HG03135 (cell line): ENCODE measurements around the gene FUOM.
A peak's percentile ranks its signal among the peaks of the same experiment; 100 is the strongest.

ENCODE experiments used
- ATAC-seq: cut with Tn5 transposase; IDR thresholded peaks from one replicate; pipeline ENCODE4 v1.9.1; 2021; ENCODE audit warnings: mild to moderate bottlenecking, moderate library complexity; ENCODE audit not compliant: unreplicated experiment

Gene FUOM, protein sequence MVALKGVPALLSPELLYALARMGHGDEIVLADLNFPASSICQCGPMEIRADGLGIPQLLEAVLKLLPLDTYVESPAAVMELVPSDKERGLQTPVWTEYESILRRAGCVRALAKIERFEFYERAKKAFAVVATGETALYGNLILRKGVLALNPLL

DNA sequence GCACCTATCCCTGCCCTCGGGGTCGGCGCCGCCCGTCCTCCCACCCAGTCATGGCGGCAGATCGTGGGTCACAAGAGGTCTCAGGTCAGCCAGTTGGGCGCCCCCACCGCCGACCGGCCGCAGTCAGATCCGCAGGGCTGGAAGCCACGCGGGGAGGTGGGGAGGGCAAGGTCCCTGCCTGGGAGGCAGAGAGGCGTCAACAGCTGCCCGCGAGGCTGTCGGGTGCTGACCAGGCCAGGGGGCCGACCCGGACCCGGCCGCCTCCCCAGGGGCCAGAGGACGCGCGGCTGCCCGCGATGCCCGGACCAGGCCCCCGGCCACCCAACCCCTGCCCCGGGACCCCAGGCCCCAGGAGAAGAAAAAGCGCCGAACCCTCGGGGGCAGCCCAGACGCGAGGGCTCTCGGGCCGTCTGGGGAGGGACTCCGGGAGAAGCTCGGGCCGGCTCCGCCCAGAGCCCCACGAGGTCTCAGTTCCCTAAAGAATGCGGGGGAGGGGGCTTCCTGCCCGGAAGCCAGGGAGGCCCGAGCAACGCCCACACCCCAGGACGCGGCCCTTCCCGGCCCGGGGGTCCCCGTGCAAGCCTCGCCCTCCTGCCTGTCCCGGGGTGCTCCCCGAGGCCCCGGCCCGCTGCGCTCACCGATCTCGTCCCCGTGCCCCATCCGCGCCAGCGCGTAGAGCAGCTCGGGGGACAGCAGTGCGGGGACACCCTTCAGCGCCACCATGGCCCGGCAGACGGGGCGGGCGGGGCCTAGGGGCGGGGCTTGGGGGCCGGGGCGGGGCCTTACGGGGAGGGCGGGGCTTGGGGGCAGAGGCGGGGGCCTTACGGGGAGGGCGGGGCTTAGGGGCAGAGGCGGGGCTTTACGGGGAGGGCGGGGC, at the start of gene FUOM:
FUOM (minus strand) TSS at position 735 of the 877 bp plus-strand sequence; CDS start at position 723, 12 bp downstream.
- ATAC-seq = peak; percentile 60

DNA sequence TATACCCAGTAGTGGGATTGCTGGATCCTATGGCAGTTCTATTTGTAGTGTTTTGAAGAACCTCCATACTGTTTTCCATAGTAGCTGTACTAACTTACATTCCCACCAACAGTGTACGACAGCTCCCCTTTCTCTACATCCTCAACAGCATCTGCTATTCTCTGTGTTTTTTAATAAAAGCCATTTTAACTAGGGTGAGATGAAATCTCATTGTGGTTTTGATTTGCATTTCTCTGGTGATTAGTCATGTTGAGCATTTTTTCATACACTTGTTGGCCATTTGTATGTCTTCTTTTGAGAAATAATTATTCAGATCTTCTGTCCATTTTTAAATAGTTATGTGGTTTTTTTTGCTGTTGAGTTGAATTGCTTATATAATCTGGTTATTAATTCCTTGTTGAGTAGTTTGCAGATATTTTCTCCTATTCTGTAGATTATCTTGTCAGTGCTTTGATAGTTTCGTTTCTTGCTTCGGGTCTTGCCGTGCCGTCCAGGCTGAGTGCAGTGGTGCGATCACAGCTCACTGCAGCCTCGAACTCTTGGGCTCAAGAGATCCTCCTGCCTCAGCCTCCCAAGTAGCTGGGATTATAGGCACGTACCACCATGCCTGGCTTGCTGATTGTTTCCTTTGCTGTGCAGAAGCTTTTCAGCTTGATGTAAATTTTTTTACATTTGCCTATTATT, 48.2 kb upstream of the FUOM start:
- ATAC-seq = no peak

DNA sequence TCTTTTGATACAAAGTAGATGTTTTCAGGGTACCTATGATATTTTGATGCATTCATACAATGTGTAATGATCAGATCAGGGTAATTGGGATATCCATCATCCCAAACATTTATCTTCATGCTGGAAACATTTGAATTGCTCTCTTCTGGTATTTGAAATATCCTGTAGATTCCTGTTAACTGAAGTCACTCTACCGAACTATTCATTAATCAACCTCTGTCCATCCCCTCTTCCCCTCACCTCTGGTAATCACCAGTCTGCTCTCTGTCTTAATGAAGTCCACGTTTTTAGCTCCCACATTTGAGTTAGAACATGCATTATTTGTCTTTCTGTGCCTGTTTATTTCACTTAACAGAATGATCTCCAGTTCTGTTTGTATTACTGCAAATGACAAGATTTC, 47.5 kb upstream of the FUOM start:
- no peak for ATAC-seq

DNA sequence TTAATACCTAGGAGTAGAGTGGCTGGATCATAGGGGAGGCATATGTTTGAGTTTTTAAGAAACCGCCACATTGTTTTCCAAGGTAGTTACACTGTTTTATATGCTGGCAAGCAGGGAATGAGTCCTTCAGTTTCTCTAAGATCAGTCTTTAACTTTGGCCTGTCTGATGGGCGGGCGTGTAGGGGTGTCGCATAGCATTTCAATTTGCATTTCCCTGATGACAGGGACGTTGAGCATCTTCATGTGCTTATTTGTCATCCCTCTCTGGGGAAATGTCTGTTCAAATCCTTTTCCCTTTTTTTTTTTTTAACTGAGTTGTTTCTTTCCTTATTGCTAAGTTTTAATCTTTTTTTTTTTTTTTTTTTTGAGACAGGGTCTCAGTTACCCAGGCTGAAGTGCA, 46.0 kb upstream of the FUOM start:
- no peak for ATAC-seq

DNA sequence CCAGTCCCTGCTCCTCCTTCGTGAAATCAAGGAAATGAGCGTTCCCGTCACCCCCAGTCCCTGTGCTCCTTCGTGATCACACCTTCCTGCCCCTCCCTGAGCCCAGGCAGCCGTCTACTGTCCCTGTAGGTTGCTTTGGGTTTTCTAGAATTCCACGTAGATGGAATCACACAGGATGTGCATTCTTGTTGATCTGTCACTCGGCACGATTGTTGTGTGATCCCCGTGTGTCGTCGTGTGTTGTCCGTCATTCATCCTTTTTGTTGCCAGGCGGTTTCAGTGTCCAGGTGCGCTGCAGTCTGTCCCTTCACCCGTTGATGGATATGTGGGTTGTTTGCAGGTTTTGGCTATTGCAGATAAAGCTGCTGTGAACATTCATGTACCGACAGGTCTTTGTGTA, 45.5 kb upstream of the FUOM start:
- ATAC-seq = no peak

DNA sequence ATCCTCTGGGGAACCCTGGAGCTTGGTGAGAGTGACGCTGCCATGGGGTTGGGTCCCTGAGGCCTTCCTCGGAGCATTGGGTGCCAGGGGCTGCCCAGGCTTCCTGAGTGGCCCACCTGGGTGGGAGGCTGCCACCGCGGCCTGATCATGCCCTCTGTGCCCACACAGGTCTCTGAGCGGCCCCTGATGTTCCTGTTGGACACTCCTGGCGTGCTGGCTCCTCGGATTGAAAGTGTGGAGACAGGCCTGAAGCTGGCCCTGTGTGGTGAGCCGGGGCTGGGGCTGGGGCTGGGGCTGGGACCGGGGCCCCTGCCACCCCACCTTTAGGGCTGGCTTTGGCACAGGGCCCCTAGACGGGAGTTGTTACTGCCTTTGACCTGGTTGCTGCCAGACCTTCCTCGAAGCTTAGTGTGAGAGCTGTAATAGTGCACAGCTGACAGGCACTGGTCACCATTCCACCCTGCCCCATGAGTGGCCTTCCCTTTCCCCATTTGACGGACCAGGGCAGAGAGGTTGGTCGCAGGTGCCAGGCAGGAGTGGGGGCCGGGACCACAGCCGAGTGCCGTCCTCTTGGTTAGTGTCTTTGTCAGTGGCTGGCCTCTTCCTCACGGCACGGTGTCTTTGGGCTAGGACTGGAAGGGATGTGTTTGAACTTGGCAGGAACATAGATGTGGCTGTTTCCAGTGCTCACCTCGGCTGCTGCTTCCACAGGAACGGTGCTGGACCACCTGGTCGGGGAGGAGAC, 44.3 kb upstream of the FUOM start:
- no peak for ATAC-seq

DNA sequence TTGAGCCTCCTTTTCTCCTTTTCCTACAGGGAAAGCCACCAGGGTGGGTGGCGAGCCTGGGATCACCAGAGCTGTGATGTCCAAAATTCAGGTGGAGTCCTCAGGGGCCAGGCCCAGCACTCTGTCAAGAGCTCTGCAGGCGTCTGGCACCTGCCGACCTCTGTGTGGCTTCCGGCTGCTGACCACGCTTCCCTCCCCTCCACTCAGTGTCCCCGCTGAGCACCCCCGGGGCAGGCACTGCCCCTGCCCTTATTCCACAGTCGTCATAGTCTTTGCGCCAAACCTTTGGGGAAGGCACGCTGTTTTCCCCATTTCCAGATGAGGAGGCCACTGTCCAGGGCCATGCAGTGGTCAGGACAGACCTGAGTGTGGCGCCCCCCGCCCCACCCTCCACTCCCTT, 43.7 kb upstream of the FUOM start:
- ATAC-seq = peak; percentile 2

DNA sequence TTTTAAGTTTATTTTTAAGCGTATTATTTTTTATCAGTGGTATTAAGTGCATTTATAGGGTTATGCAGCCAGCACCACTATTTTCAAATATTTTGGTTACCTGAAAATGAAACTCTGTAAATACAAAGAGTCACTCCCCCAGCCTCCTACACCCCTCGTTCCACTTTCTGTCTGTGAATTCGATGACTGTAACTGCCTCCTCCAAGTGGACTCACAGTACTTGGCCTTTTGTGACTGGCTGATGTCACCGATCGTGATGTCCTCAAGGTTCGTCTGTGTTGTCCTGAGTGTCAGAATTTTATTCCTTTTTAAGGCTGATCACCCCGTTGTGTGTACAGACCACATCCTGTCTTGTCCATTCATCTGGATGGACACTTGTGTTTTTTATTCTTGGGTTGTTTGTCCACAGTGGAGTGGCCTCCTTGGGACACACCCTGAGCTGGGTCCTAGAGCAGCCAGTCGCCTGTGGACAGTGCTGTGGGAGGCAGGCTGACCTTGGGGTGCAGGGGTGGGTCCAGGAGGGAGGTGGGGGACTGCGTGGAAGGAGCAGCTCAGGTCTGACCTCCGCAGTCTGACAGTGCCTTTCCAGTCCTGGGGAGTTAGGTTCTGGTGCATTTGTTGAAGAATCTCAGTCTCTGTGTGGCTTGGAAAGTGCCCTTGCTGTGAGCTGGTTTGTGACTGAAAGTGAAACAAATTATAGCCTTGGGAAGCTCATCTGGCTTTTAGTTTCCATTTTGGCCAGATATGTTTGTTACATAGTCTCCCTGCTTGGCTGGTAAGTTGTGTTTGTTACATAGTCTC, 43.0 kb upstream of the FUOM start:
- peak; percentile 72 for ATAC-seq

DNA sequence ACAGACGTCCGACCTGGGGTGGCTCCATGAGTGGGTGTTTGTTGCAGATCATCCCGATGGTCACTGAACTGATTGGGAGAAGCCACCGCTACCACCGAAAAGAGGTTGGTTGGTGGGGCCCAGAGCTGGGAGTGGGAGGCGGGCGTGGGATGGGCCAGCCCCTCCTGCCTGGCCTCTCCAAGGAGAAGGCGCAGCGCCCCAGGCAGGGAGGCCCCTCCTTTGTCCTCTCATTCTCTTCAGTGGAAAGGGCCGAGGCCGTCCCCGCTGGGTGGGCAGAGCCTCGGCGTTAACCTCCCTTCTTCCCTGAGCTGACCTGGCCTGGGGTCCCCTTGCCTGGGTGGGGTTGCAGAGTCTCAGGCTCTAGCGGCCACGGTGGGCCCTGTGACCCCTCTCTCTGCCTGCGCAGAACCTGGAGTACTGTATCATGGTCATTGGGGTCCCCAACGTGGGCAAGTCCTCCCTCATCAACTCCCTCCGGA, 41.3 kb upstream of the FUOM start:
- no peak for ATAC-seq

DNA sequence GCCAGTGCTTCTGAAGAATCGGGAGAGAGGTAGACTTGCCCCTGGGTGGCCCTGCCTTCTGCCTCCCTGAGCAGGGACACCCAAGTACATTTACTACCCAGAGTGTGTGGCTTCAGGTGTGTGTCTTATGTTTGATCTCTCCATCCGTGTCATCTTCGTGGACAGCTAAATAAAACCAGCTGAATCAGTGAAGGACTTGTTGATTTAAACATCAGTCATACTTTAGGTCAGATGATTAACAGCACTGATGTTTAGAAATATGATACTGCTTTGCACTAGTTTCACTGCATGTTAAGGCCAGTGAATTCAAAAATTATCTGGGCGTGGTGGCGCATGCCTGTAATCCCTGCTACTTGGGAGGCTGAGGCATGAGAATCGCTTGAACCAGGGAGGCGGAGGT, 40.1 kb upstream of the FUOM start:
- ATAC-seq = no peak

DNA sequence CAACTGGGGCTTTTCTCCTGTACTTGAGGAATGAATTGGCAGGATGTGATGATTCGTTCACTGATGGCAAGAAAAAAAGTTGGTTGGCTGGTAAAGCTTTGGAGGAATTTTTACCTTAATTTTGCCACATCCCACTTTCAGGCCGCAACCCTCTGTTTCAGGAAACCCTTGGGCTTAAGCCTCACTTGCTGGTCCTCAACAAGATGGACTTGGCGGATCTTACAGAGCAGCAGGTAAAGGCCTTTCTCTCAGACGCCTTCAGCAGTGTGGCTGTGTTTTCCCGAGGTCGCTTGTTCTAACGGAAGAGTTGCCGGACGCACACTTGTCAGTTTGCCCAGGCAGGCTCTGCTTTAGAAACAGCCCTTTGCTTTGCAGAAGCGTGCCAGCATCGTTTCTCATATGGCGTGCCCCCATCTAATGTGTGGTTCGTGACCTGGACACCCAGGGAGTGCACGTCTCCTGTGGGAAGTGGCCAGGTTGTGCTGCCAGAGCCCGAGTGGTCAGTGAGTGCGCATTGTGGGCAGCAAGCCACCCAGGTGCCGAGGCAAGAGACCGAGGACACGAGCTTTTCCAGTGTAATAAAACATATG, 38.3 kb upstream of the FUOM start:
- ATAC-seq = no peak

DNA sequence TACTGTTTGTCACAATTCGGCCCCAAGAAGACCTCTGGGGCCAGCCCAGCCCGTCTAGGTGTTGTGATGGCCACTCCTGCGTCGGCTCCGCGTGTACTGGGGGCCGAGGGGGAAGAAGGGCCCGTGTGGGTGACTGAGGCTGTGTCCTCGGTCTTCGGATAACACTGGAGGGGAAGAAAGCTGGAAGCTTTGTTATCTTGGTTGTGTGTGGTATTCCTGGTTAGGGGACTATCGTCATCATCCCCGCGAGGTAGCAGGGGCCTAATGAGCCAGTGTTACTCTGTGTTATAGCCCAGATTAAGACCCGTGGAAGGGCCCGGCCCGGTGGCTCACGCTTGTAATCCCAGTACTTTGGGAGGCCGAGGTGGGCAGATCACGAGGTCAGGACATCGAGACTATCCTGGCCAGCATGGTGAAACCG, 37.0 kb upstream of the FUOM start:
- ATAC-seq = no peak

DNA sequence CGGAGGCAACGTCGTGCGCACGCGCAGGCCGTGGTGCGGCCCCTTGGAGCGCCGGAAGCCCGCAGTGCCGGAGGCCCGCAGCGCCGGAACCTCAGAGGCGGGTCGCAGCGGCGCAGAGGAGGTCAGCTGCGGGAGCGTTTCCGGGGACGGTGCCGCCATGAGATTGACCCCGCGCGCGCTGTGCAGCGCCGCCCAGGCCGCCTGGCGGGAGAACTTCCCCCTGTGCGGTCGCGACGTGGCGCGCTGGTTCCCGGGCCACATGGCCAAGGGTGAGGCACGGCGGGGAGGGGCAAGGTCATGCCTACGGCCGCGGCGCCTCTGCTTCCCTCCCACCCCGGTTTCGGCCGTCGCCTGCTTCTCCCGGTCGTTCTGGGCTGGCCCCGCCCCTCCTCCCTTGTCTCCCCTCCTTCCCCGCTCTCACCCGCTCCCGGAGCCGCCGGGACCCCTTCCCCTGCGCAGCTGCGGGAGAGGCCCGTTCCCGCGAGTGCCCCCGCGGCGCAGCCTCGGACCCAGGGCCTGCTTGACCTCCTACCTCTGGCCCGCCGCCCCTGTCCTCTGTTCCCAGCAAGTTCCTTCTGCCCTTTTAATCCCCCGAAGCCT, 36.3 kb upstream of the FUOM start, which contains the start of gene MTG1:
MTG1 (plus strand) TSS at position 94 of the 600 bp plus-strand sequence; CDS start at position 158, 64 bp downstream.
- ATAC-seq = peak; percentile 60

DNA sequence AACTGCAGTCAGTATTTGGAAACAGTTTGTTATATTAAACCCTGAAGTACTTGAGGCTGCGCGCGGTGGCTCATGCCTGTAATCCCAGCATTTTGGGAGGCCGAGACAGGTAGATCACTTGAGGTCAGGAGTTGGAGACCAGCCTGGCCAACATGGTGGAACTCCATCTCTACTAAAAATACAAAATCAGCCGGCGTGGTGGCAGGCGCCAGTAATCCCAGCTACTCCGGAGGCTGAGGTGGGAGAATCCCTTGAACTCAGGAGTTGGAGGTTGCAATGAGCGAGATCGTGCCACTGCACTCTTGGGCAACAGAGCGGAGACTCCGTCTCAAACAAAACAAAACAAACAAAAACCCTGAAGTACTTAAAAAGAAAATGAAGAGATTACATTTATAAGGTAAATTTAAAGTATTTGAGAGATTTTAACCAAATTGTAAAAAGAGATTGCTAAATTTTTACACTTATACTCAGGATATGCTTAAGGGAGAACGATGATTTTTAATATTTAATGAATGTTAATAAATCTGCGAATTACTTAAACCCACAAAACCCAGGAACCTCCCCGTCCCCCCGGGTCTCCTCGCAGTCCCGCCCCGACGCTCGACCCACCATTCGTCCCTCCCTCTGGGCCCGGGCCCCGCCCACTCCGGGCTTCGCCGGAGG, 35.7 kb upstream of the FUOM start:
- ATAC-seq = no peak

DNA sequence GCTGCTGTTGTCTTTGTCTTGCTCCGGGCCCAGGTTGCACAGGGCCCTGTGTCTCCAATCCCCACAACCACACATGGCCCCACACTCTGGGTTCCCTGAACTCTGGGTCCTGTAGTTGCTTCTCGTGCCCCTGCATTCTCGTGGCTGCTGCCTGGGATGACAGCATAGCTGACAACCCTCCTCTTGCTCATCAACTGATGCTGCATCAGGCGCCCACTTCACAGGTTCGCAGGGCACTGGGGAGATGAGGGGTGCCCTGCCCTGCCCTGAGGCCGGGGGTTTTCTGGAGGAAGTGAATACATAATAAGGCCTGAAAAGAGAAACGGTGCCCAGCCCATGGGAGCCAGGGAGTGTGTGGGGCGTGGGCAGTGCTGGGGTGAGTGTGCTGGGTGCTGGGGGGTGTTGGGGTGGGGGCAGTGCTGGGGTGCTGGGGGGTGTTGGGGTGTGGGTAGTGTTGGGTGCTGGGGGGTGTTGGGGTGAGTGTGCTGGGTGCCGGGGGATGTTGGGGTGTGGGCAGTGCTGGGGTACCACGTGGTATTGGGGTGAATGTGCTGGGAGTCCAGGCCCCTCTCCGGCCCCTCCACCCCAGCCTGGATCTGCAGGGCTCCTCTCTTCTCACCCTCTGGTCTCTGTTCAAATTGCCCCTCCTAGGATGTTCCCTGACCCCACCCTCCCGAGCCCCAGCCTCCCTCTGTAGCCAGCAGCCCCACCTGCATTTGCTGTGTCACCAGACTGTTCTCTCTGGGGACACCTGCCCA, 34.1 kb upstream of the FUOM start:
- ATAC-seq = no peak

DNA sequence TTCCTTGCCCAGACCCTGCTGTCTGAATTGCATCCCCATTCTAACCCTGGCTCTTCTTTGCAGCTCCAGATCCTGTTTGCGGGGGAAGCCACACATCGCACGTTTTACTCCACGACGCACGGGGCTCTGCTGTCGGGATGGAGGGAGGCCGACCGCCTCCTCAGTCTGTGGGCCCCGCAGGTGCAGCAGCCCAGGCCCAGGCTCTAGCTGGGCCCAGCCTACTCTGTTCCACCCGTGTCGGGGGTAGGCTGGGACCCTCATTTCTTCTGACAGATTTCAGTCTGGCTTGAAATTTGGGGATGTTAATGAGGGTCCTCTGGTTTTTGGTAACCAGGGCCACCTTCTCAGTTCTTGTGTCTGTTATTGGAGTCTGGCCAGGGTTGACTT, 33.4 kb upstream of the FUOM start:
- no peak for ATAC-seq

DNA sequence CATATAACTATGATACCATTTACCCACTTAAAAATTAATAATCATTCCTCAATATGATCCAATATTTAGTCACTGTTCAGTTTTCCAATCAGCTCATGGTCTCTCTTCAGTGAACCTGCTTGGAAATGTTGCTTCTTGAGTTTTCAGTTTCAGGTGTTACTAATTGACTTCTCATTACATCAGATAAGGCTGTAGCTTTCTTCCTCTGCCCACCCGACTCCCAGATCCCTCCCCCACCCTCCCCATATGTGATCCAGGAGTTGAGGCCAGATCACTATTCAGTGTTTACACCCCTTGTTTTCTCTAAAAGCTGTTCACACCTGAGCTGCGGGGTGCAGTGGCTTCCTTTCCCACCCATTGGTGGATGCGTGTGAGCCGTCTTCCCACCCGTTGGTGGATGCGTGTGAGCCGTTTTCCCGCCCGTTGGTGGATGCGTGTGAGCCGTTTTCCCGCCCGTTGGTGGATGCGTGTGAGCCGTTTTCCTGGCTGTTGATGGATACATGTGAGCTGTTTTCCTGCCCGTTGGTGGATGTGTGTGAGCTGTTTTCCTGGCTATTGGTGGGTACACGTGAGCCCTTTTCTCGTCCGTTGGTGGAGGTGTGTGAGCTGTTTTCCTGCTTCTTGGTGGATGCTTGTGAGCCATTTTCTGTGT, 32.9 kb upstream of the FUOM start:
- ATAC-seq = no peak
